Measurements from ENCODE around the gene KCTD16.

The KCTD16 gene

DNA sequence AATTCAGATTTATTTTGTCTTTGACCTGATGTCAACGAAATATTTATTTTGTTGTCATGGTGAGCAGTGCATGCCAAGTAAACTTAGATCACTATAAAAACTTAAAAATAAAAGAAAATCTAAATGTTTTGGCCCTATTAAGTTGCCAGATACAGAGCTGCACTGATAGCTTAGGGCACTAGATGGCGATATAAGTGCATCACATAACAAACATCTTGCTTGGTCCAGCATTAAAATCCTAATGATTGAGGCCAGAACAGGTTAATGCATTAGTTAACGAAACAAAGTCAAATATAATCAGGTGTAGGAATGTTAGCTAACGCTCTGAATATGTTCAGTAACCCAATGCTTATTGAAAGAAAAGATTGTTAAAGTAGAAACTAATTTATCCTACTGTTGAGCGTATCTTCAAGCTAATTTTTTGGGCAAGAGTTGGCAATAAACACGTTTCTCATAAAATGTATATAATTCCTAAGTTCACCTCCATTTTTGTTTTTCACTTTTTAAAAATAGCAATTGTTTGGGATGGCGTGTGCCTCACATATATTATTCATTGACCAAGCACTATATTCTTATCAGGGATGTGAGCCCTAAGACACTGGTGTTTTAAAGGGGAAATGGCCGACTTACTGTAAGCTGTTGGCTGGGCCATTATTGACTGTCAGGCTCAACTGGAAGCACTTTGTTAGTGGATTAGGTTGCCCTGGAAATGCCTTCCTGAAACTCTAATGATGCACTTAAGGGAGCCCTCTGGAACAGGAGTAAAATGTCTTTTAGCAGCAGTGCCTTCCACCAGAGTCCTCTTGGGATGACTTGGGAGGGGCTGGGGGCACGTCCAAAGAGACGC lies 33.3 kb downstream of the KCTD16 start:
- H3K4me3 ChIP-seq, result no peak overlapping the region
- H3K27ac ChIP-seq, result no peak overlapping the region

DNA sequence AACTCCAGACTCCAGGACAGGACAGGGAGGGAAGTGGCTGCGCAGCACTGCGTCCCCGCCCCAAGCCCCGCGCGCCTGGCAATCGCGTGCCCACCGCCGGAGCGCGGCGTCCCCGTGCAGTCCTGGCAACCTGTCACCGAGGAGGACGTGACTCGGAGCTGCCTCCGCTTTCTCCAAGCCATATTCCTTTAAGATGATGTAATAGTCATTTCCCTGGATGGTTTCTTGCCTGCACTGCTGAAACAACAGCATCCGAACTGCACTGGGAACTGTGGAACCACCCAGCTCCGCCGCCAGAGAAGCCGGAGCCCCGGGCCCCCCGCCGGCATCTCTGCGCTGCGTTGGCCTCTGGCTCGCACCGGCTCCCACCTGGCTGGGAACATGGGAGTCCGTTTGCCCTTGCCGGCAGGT lies 34.5 kb downstream of the KCTD16 start:
- Histone ChIP-seq H3K27ac (no peak overlapping the region), H3K4me3 (peak overlapping the region in 1 of 7 experiments; percentile 19)

DNA sequence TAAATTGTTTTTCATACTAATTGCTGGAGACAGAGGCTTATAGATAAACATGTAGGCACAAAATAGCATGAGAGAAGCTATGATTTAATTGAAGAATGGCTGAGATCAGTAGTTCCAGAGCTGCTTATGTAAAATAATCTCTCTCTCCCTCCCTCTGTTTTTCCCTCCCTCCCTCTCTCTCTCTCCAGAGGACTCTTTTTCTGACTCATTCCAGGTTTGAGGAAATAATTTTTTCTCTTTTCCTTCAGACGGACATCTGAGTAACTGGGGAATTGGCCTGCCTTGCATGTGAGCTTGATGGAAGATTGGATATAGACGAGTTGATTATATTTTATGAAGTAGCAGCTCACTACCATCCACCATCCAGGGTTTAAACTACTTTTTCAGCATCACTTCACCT lies 35.5 kb downstream of the KCTD16 start:
- no peak overlapping the region for H3K4me3 ChIP-seq
- no peak overlapping the region for H3K27ac ChIP-seq

DNA sequence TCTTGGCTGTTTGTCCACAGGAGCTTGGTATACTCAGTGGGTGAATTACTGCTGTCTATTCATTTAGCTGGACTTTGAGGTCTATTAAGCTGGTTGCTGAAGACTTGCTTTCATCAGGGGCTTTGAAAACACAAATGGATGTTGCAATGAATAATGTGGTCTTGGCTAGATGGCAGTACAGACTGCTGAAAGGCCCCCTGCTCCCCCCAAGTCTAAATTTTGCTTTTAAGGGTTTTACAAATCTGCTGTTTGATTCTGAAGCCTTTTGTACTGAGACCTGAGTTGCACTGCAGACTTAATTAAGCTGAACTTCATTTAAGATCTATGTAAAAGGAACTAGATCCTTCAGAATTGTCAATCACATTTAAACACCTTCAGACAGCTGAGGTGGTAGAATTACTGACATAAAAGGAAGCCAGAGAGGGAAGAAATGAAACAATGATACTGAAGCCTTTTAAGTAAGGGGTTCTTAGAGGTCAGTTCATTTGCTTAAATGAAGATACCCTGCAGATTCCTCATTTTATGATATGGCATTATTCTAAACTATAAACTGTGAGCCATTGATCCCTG lies 37.3 kb downstream of the KCTD16 start:
- Histone ChIP-seq H3K27ac (no peak overlapping the region), H3K4me3 (no peak overlapping the region)

DNA sequence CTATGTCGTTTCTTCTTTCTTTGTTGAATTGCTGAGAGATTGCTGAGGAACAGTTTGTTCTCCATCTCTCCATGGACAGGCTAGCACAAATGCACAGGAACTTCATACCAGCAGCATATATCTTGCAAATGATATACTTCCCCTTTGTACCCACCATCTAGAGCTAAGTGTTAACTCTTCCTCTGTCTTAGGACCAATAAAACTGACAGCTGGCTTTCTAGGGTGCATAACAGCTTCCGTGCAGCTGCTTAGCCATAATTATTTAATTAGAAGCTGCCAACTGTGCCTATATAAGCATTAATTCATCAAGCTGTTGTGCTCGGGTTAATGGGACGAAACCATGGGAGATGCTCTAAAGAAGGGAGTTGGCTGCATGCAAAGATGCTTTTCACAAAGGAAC lies 38.7 kb downstream of the KCTD16 start:
- no peak overlapping the region for H3K4me3 ChIP-seq

DNA sequence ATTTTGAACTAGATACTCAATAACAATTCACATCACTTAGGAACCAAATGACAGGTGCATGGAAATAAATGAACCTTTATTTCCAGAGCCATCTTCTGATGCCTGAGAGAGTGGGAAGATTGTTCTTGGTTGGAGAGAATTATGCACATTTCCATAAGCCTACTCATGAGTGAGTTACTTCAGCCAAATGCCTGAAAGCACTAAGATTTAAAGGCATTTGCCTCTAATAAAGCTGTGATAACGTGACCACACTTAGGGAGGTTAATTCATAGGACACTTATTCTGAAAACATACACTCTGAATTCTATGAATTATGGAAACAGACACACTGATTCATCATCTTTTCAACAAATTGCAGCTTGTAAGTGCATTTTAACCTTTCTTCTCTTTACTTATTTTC lies 40.0 kb downstream of the KCTD16 start:
- no peak overlapping the region for H3K4me3 ChIP-seq

More for the DNA sequence above, 38.7 kb downstream of the KCTD16 start:
- no peak overlapping the region for H3K27ac ChIP-seq

GRCh38 chr5:144219869-144220268 lies 49.2 kb downstream of the KCTD16 start:
- Histone ChIP-seq H3K4me3 (no peak overlapping the region), H3K27ac (no peak overlapping the region)

More for the DNA sequence above, 40.0 kb downstream of the KCTD16 start:
- no peak overlapping the region for H3K27ac ChIP-seq

DNA sequence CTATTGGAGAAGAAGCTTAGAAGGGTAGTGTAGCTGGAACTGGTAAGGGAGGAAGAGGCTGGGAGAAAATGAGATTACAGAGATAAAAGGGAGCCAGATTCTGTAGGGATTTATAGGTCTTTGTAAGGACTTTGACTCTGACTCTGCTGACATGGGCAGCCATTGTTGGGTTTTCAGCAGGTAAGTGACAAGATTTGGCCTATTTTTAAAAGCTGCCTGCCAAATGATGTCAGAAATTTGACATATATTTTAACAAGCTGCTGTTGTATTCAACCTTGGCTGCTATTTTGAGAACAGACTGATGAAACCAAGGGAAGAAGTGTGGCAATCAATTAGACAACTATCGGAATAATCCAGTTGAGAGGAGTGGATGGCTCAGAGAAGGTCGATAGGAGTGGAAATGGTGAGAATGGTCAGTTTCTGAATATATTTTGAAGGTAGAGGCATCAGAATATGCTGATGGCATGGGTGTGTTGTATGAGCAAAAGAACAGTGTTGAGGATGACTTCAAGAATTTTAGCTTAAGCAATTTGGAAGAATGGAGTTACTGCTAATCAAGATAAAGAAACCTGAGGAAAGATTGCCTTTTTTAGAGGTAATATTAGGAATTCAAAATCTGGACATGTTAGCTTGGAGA lies 56.8 kb downstream of the KCTD16 start:
- Histone ChIP-seq H3K27ac (no peak overlapping the region), H3K4me3 (no peak overlapping the region)

DNA sequence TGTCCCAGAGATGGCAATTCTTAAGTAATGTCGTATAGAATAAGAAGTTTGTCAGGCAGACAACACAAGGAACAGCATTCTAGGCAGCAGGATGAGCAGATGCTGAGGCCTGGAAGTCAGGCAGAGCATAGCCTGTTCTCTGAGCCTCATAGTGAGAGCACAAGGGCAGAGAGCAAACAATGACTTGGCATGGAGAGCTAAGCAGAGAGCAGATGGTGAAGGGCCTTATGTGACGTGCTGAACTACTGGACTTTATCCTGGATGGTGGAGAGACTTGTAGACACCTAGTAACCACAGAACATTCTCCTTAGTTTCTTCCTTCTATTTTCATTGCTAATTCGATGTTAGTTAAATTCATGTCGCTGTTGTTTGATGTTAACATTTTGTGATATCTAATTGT lies 60.1 kb downstream of the KCTD16 start:
- Histone ChIP-seq H3K4me3 (no peak overlapping the region), H3K27ac (no peak overlapping the region)

GRCh38 chr5:144232285-144232684 lies 61.6 kb downstream of the KCTD16 start:
- H3K4me3 ChIP-seq, result no peak overlapping the region
- no peak overlapping the region for H3K27ac ChIP-seq

DNA sequence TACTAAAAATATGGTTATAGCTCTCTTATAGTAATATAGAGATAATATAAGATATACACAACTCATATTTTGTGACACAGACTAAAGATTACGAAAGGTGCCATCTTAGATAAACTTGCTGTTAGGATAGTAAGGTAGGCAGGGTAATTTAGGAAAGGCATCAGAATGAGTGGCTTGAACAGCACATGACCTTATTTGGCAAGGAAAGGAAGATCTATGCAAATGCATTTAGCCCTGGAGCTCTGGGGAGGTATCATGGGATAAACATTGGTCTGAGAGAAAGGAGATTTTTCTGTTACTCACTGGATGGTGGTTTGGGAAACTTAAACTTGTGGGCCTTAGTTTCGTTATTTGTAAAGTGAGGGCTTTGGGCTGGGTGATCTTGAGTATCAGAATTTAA lies 65.8 kb downstream of the KCTD16 start:
- H3K27ac ChIP-seq, result no peak overlapping the region
- no peak overlapping the region for H3K4me3 ChIP-seq

GRCh38 chr5:144237851-144238250 lies 67.2 kb downstream of the KCTD16 start:
- no peak overlapping the region for H3K4me3 ChIP-seq
- H3K27ac ChIP-seq, result no peak overlapping the region

DNA sequence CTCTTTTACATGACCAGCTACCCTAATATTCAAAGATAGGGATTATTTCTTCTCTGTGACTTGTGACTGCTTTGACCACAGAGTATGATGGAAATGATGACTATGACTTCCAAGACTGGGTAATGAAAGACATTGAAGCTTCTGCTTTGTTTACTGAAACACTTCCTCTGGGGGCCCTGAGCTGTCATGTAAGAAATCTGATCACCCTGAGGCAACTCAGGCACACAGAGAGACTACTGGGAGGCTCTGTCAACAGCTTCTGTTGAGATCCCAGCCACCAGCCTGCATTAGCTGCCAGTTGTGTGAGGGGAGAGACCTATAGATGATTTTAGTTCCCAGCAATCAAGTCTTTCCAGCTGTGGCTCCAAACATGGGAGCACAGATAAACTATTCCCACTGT lies 76.5 kb downstream of the KCTD16 start:
- H3K27ac ChIP-seq, result no peak overlapping the region
- no peak overlapping the region for H3K4me3 ChIP-seq

- Histone ChIP-seq H3K4me3 (no peak overlapping the region), H3K27ac (no peak overlapping the region)
These were observed 77.3 kb downstream of the KCTD16 start for GRCh38 chr5:144248015-144248414.

GRCh38 chr5:144249755-144250464 lies 79.2 kb downstream of the KCTD16 start:
- H3K27ac ChIP-seq, result no peak overlapping the region
- no peak overlapping the region for H3K4me3 ChIP-seq

DNA sequence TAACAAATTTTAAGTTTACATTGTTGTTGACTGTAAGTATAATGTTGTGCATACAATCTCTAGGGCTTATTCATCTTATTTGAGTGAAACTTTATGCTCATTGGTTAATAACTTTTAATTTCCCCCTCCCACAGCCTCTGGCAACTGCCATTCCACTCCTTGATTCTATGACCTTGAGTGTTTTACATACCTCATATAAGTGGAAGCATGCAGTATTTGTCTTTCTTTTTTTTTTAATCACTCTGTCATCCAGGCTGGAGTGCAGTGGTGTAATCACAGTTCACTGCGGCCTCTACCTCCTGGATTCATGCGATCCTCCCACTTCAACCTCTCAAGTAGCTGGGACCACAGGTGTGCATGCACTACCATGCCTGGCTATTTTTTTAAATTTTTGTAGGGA lies 83.9 kb downstream of the KCTD16 start:
- Histone ChIP-seq H3K27ac (no peak overlapping the region), H3K4me3 (no peak overlapping the region)

DNA sequence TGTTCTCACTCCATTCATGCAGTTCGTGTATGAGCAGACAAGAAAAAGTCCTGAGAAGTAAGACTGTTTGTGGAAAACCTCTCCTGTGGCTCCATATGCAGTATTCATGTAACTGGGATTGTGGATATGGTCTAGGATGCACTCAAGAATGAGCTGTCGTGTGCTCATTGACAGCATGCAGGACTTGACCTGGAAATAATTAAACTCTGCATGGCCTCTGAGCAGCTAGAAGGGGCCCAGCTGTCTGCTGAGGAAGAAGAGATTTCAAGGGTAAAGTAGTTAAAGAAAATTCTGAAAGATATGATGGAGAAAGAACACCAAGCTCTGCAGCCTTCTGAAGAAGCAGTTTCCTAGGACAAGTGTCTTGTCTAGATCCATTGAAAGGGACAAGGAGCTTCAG lies 89.4 kb downstream of the KCTD16 start:
- Histone ChIP-seq H3K27ac (no peak overlapping the region), H3K4me3 (no peak overlapping the region)

DNA sequence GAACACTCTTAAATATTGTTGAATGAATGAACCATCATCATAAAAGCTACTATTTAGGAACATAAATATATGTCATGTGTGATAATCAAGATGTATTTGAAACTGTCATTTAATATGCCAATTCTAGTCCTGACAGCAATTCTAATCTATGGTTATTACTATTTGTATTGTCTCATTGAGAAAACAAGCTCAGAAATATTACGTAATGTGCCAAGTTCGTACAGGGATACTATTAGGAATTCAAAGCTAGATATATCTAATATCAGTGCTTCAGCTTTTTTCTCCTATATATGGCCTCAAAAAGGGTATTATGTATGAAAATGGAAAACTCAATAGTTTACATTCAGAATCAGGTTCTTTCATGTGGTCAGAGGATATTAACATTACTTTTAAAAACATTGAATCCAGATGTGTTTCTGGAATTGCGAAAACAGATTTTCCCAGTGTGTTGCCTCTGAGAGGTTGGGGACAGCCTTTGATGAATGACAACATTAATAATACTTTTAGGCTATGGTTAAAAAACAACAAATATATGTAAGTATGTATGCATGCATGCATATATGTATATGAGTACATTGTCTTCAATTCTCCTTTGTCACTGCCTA lies 95.1 kb downstream of the KCTD16 start:
- Histone ChIP-seq H3K27ac (no peak overlapping the region), H3K4me3 (no peak overlapping the region)

DNA sequence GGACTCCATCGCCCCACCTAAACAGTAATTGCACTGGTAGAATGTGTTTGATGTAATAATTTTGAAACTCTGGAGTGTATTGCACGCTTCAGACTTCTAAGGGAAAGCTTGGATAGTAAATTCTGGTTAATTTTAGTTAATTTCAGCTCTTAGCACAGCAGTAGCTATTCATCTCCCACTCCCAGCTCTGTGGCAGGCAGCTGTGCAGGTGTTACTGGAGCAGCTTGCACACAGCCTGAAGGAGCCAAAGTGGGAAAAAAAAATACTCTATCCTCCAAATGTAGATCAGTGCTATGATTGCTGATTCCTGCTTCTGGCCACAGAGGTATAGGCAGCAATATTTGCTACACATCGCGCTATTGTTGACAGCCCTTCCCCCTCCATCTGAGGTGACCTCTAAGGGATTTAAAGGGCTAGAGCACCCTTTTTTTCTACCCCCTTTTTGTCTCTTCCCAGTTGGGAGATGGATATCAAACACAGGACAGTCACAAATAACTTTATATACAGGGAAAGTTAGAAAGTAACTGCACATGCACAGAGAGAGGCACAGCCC lies 97.4 kb downstream of the KCTD16 start:
- no peak overlapping the region for H3K4me3 ChIP-seq
- no peak overlapping the region for H3K27ac ChIP-seq

Data from skin epidermis (tissue), 12 donors.